Myocyte (in vitro differentiated cells): ENCODE data around the gene OSGEP. TPM values are rescaled to one million over a fixed set of nuclear protein-coding genes. Genes with fewer than 3 reads are reported as not detected.

ENCODE experiments used
- DNase-seq: peaks from one replicate; pipeline ENCODE4 v3.0.0-alpha.2; 2012; ENCODE audit warnings: low read depth
- polyA plus RNA-seq: library from polyadenylated mRNA; unstranded; fragments of >200 nt; gene quantifications from one replicate; pipeline ENCODE4 v1.2.1, GENCODE V29; 2012; ENCODE audit warnings: missing spikeins
- total RNA-seq: library from RNA; depleted of rRNA; stranded (reverse); fragments of >200 nt; gene quantifications from 2 replicates; pipeline ENCODE4 v1.2.3, GENCODE V29; 2014

The OSGEP gene
- 33.2 and 36.2 TPM in 2 replicates for total RNA-seq
- polyA plus RNA-seq: 26.3 TPM

GRCh38 chr14:20454516-20455354 is at the start of gene OSGEP, which contains the start of gene APEX1:
Gene OSGEP (minus strand): TSS chr14:20454812. CDS start chr14:20454683, 129 bp downstream.
Gene APEX1 (plus strand): TSS chr14:20455226. CDS start chr14:20455646, 420 bp downstream.
- DNase-seq: peak; percentile 100

GRCh38 chr14:20503898-20504297 is 49.3 kb upstream of the OSGEP start:
- no peak for DNase-seq

GRCh38 chr14:20501346-20501745 is 46.7 kb upstream of the OSGEP start:
- no peak for DNase-seq

GRCh38 chr14:20499881-20500280 is 45.3 kb upstream of the OSGEP start:
- DNase-seq: no peak

GRCh38 chr14:20499108-20499507 is 44.5 kb upstream of the OSGEP start:
- DNase-seq: peak; percentile 9

GRCh38 chr14:20498622-20499021 is 44.0 kb upstream of the OSGEP start:
- no peak for DNase-seq

GRCh38 chr14:20494935-20495766 is 40.5 kb upstream of the OSGEP start:
- no peak for DNase-seq

GRCh38 chr14:20493634-20494033 is 39.0 kb upstream of the OSGEP start:
- DNase-seq: no peak

- DNase-seq: no peak
These were observed 37.9 kb upstream of the OSGEP start for GRCh38 chr14:20492486-20492885.

GRCh38 chr14:20490563-20490962 is 36.0 kb upstream of the OSGEP start:
- no peak for DNase-seq

- DNase-seq: peak; percentile 58
These were observed 34.7 kb upstream of the OSGEP start for GRCh38 chr14:20489093-20489994.

- no peak for DNase-seq
These were observed 32.7 kb upstream of the OSGEP start for GRCh38 chr14:20487396-20487725.

- no peak for DNase-seq
These were observed 32.2 kb upstream of the OSGEP start for GRCh38 chr14:20486684-20487395.

GRCh38 chr14:20485900-20486299 is 31.3 kb upstream of the OSGEP start:
- no peak for DNase-seq

- DNase-seq: no peak
These were observed 27.8 kb upstream of the OSGEP start for GRCh38 chr14:20482382-20482781.

- no peak for DNase-seq
These were observed 24.3 kb upstream of the OSGEP start for GRCh38 chr14:20478894-20479293.

- peak; percentile 13 for DNase-seq
These were observed 22.7 kb upstream of the OSGEP start for GRCh38 chr14:20477211-20477876.

GRCh38 chr14:20476776-20477175 is 22.2 kb upstream of the OSGEP start:
- no peak for DNase-seq

- DNase-seq: no peak
These were observed 18.0 kb upstream of the OSGEP start for GRCh38 chr14:20472536-20473169.

GRCh38 chr14:20470603-20470901 is 15.9 kb upstream of the OSGEP start:
- no peak for DNase-seq
